SJSA1 (cell line): Measurements from ENCODE around the gene C19orf38. TPM values are rescaled to one million over a fixed set of nuclear protein-coding genes. Genes with fewer than 3 reads are reported as not detected.

ENCODE experiments used
- DNase-seq, 2 experiments: peaks; one replicate each; pipeline ENCODE4 v3.0.0-alpha.2; 2015 to 2020; ENCODE audit warnings: low spot score in 2 of 2, low read depth in 1 of 2
- H3K27ac ChIP-seq: fragments of 250-450 bp; sonication (Bioruptor Pico); 2 replicates; pipeline ENCODE4 v1.5.1; 2020; ENCODE audit warnings: mild to moderate bottlenecking, moderate library complexity
- H3K27me3 ChIP-seq: fragments of 250-450 bp; sonication (Bioruptor Pico); replicated peaks from 2 replicates; pipeline ENCODE4 v1.5.1; 2020; ENCODE audit warnings: mild to moderate bottlenecking, moderate library complexity
- H3K36me3 ChIP-seq: fragments of 250-450 bp; sonication (Bioruptor Pico); 2 replicates; pipeline ENCODE4 v1.5.1; 2020; ENCODE audit warnings: mild to moderate bottlenecking
- H3K4me1 ChIP-seq: fragments of 250-450 bp; sonication (Bioruptor Pico); replicated peaks from 2 replicates; pipeline ENCODE4 v1.6.1; 2021; ENCODE audit warnings: mild to moderate bottlenecking
- H3K4me3 ChIP-seq: fragments of 250-450 bp; sonication (Bioruptor Pico); 2 replicates; pipeline ENCODE4 v1.5.1; 2020; ENCODE audit warnings: mild to moderate bottlenecking
- H3K9me3 ChIP-seq: fragments of 250-450 bp; sonication (Bioruptor Pico); replicated peaks from 2 replicates; pipeline ENCODE4 v1.5.1; 2020; ENCODE audit warnings: mild to moderate bottlenecking
- total RNA-seq: library from RNA; depleted of rRNA; stranded (reverse); fragments of >200 nt; shearing (Covaris generic); gene quantifications from 2 replicates; pipeline ENCODE4 v1.2.3, GENCODE V29; 2014; rRNA removed

The C19orf38 gene
- total RNA-seq = not detected in 2 replicates

- H3K27ac ChIP-seq = no peak within 1 kb of the TSS
- H3K9me3 ChIP-seq = no peaks in the 10 kb centered on the region
- H3K36me3 ChIP-seq = no peaks in the 10 kb centered on the region
- no peak within 1 kb of the TSS for H3K4me3 ChIP-seq
- DNase-seq = no peak
- H3K4me1 ChIP-seq = no peaks in the 10 kb centered on the region
- no peaks in the 10 kb centered on the region for H3K27me3 ChIP-seq
Measured at GRCh38 chr19:10848230-10848856, at the start of gene C19orf38. Gene C19orf38 (plus strand): TSS chr19:10848415. CDS start chr19:10848509, 94 bp downstream.

- no peak for DNase-seq
- Histone ChIP-seq H3K4me1 (no peaks in the 10 kb centered on the region), H3K27me3 (no peaks in the 10 kb centered on the region), H3K27ac (no peak overlapping the region), H3K9me3 (no peaks in the 10 kb centered on the region), H3K4me3 (no peak overlapping the region), H3K36me3 (peaks cover 84% of the 10 kb centered on the region)
Measured at GRCh38 chr19:10800488-10800887, 47.7 kb upstream of the C19orf38 start.

DNA sequence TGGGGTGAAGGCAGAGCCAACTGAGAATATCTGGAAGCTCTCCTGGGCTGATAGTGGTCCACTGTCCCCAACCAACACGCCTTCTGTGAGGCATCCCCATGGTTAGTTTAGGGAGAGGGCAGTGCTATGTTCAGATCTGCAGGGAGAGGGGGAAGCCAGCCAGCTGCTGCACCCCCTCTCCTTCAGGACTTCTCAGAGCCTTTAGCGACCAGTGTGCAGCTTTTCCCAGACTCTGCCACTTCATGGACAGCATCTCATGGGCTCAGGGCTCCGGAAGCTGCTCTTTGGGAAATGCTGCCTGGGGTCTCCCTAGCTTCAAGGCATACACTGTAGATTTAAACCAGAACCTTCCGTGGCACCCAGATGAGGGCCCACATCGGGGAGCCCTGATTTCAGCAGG lies 45.7 kb upstream of the C19orf38 start:
- H3K36me3 ChIP-seq = peaks cover 79% of the 10 kb centered on the region
- no peak for DNase-seq
- no peaks in the 10 kb centered on the region for H3K27me3 ChIP-seq

DNA sequence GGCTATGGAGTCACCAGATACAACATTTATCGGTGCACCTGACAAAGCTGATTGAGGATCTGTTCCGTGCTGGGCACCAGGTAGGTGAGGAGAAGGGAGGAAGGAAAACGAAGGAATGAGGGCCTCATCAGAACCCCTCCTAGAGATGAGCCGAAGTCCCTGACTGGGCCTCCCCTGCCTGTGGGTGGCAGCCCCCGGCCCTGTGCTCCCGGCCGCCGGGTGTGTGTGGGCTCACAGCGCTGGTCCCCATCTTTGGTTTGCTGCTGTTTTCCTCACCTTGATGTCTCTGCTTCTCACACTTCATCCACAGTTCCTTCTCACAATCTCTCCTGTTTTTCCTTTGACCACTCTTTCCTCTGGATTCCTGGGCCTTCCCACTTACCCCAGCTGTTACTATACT lies 45.0 kb upstream of the C19orf38 start:
- Histone ChIP-seq H3K9me3 (no peaks in the 10 kb centered on the region), H3K27ac (no peak overlapping the region), H3K36me3 (peaks cover 77% of the 10 kb centered on the region), H3K4me1 (no peaks in the 10 kb centered on the region), H3K27me3 (no peaks in the 10 kb centered on the region), H3K4me3 (no peak overlapping the region)
- no peak for DNase-seq

More for the DNA sequence above, 45.7 kb upstream of the C19orf38 start:
- Histone ChIP-seq H3K4me3 (no peak overlapping the region), H3K27ac (no peak overlapping the region), H3K4me1 (no peaks in the 10 kb centered on the region), H3K9me3 (no peaks in the 10 kb centered on the region)

- Histone ChIP-seq H3K27ac (no peak overlapping the region), H3K9me3 (no peaks in the 10 kb centered on the region), H3K36me3 (peaks cover 81% of the 10 kb centered on the region), H3K4me1 (no peaks in the 10 kb centered on the region), H3K4me3 (no peak overlapping the region), H3K27me3 (no peaks in the 10 kb centered on the region)
- DNase-seq = no peak
Measured at GRCh38 chr19:10805065-10805757, 43.0 kb upstream of the C19orf38 start.

GRCh38 chr19:10805758-10806247 lies 42.4 kb upstream of the C19orf38 start:
- no peak for DNase-seq
- H3K27me3 ChIP-seq = no peaks in the 10 kb centered on the region
- no peaks in the 10 kb centered on the region for H3K9me3 ChIP-seq
- no peaks in the 10 kb centered on the region for H3K4me1 ChIP-seq
- peaks cover 79% of the 10 kb centered on the region for H3K36me3 ChIP-seq
- no peak overlapping the region for H3K27ac ChIP-seq
- H3K4me3 ChIP-seq = no peak overlapping the region

DNA sequence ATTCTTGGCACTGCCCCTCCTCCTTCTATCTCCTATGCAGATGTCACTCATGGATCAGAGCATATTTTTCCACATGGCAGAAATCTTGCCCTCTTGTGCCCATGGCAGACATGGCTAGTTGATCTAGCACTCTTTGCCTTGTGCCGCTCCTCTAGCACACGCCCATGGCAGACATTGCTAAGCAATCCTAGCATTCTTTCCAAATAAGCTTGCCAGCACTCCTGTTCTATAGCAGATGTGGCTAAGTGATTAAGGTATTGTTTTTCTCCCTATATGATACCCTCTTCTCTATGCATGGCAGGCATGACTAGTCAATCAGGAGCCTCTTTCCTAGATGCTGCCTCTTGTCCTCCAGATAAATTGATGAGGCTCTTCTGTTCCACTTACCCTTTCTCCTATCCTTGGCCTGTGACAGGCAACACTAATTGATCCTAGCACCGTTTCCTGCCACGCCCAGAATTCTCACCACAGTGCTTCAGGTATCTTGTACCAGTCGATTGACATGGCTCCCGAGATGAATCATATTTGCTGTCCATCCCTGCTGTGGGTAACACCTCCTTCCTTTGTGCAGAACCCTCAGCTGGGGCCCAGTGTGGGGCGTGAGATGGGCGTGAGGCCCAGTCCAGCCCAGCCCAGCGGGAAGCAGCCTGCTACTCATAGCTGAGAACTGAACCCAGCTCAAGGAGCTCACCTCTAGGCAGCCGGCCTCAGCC lies 39.1 kb upstream of the C19orf38 start:
- Histone ChIP-seq H3K27ac (no peak overlapping the region), H3K4me3 (no peak overlapping the region)

DNA sequence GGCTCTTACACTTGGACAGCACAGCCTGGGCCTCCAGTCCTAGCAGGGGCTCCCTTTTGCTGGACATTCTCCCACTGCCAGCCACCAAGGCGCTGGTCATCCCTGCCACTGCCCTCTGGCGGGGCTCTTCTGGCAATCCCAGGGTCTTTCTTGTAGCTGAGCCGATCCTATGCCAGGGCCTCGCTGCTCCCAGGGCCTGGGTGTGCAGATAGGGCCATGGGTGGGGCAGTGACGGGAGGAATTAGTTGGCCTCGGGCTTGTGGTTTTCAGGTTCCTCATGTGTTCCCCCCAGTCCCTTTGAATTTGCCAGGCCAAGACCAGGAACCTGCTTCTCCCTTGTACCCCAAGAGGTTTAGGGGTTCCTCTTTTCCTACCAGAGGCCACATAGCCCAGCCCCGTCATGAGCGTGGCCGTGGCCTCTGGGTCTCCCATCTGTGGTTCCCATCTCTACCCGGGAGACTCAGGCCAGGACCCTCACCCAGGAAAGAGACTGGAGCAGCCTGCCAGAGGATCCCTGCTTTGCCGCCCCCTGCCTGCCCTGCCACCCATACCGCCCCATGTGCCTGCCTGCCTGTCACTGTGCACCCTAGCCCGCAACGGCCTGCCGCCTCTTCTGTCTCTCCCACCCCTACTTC lies 38.4 kb upstream of the C19orf38 start:
- Histone ChIP-seq H3K4me3 (no peak overlapping the region), H3K9me3 (no peaks in the 10 kb centered on the region), H3K36me3 (peaks cover 83% of the 10 kb centered on the region), H3K4me1 (peaks cover 23% of the 10 kb centered on the region), H3K27me3 (no peaks in the 10 kb centered on the region), H3K27ac (no peak overlapping the region)
- no peak for DNase-seq

More for the DNA sequence above, 39.1 kb upstream of the C19orf38 start:
- Histone ChIP-seq H3K4me1 (peaks cover 21% of the 10 kb centered on the region), H3K27me3 (no peaks in the 10 kb centered on the region), H3K9me3 (no peaks in the 10 kb centered on the region), H3K36me3 (peaks cover 83% of the 10 kb centered on the region)
- no peak for DNase-seq

DNA sequence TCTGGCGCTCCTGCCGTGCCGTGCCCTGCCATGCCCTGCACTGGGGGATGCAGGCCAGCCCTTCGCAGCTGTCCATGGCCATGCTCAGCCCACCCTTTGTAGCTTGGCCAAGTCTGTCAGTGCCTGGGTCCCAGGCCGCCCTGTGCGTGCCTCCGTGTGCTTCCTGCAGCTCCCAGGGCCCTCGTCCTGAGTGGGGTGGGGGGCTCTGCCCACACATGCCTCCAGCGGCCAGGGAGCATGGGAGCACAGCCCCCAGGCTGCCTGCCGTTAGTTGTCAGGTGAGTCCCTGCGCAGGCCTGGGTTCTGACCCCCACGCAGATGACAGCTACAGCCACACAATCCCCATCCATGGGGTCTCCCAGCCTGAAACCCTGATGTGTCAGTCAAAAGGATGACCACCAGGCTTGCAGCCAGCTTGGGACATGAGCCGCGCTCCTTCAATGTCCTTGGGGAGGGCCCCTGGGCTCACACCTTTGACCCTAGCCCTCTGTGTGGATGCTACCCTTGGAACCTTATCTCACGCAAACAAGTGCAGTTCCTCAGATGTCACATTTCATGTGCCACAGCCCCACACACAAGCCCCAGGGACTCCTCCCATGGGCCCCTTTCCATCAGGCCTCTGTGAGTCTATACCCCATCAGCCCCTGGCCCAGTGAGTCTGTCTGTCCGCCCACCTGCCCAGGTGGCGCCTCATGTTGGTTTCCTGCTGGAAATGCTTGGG lies 36.7 kb upstream of the C19orf38 start:
- H3K4me3 ChIP-seq = no peak overlapping the region
- H3K9me3 ChIP-seq = no peaks in the 10 kb centered on the region
- peaks cover 85% of the 10 kb centered on the region for H3K36me3 ChIP-seq
- H3K4me1 ChIP-seq = peaks cover 40% of the 10 kb centered on the region
- no peak for DNase-seq
- H3K27ac ChIP-seq = no peak overlapping the region
- H3K27me3 ChIP-seq = no peaks in the 10 kb centered on the region

DNA sequence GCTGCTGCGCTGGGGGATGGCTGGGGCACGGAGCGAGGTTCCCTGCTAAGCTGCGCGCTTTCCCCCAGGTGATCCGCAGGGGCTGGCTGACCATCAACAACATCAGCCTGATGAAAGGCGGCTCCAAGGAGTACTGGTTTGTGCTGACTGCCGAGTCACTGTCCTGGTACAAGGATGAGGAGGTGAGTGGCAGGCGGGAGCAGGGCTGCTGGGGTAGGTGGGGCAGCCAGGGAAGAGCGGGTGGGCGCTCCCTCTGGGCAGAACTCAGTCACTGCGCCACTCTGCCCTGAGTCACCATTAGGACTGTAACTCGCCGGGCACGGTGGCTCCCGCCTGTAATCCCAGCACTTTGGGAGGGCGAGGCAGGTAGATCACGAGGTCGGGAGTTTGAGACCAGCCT lies 36.0 kb upstream of the C19orf38 start:
- Histone ChIP-seq H3K36me3 (peaks cover 89% of the 10 kb centered on the region), H3K4me3 (no peak overlapping the region), H3K27me3 (no peaks in the 10 kb centered on the region), H3K9me3 (no peaks in the 10 kb centered on the region), H3K27ac (peak overlapping the region; percentile 75), H3K4me1 (peaks cover 47% of the 10 kb centered on the region)
- peak in 1 of 2 experiments; percentile 46 for DNase-seq

DNA sequence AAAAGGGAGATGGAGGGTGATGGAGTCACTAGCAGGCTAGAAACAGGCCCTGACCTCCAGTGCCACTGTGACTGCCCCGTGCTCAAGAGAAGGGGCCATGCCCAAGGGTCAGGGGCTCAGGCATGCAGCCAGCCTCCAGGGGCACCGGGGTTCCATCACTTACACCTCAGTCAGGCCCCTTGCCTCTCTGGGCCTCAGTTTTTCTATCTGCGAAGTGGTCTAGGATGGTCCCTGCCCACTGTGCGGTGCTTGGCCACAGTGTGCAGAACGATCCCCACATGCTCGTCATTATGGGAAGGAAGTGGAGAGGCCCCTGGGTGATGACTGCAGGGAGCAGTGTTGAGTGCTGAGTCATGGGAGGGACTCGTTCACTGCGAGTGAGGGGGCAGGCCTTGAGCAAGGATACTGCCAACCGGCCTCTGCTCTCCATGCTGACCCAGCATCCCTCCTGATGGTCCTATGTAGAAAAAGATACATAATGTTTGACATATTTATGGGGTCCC lies 35.3 kb upstream of the C19orf38 start:
- peaks cover 52% of the 10 kb centered on the region for H3K4me1 ChIP-seq
- DNase-seq = peak; percentile 80 to 93
- peaks cover 87% of the 10 kb centered on the region for H3K36me3 ChIP-seq
- H3K4me3 ChIP-seq = no peak overlapping the region
- no peaks in the 10 kb centered on the region for H3K9me3 ChIP-seq
- no peaks in the 10 kb centered on the region for H3K27me3 ChIP-seq
- H3K27ac ChIP-seq = peak overlapping the region; percentile 75

DNA sequence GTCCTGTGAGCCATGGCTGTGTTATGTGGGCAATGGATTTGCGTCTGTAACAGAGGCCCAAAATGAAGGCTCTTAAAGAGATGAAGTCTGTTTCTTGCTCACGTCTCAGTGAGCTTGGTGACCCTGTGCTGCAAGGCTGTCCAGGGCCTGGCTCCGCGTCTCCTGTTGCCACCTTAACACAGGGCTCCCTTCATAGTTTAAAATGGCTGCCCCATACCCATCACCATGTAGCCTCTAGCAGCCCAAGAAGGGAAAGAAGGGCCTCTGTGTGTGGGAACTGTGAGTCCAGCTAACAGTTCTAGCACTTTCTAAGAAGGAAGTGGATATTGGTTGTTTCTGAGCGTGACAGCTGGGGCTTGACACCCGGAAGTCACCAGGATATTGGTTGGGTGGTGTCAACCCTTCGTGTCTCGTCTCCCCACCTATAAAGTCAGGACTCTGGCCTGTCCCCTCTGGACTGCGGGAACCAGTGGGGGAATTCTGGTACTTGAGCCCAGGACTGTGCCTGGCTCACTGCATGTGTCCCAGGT lies 33.1 kb upstream of the C19orf38 start:
- Histone ChIP-seq H3K9me3 (no peaks in the 10 kb centered on the region), H3K4me3 (no peak overlapping the region), H3K27me3 (no peaks in the 10 kb centered on the region), H3K4me1 (peaks cover 61% of the 10 kb centered on the region), H3K27ac (no peak overlapping the region), H3K36me3 (peaks cover 91% of the 10 kb centered on the region)
- DNase-seq = no peak
